Measurements from ENCODE around the gene SMARCC2.
A peak's percentile ranks its signal among the peaks of the same experiment; 100 is the strongest.

Gene SMARCC2

GRCh38 chr12:56189099-56189917, at the start of gene SMARCC2:
SMARCC2 (minus strand) TSS chr12:56189483; CDS start chr12:56189461, 22 bp downstream.
- DNase-seq, result peak; percentile 88 to 89

DNA sequence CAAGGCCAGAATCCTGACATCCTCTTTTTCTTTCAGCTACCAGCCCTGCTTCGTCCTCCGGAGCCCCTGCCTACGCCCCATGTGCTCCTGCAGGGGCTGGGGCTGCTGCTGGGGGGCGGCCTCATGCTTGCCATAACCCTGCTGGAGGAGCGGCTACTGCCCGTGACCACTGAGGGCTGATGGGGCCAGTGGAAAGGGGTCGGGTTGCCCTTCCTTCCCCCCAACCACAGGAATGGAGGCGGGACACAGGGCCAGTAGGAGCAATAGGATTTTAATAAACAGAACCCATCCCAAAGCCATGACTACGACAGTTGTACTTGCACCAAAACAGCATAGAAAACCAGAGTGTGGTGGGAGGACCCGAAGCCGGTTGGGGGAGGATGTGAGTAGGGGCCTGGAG, 48.3 kb upstream of the SMARCC2 start:
- DNase-seq, result no peak

- no peak for DNase-seq
Measured at GRCh38 chr12:56236985-56237384, 47.7 kb upstream of the SMARCC2 start.

GRCh38 chr12:56236091-56236490, 46.8 kb upstream of the SMARCC2 start:
- no peak for DNase-seq

DNA sequence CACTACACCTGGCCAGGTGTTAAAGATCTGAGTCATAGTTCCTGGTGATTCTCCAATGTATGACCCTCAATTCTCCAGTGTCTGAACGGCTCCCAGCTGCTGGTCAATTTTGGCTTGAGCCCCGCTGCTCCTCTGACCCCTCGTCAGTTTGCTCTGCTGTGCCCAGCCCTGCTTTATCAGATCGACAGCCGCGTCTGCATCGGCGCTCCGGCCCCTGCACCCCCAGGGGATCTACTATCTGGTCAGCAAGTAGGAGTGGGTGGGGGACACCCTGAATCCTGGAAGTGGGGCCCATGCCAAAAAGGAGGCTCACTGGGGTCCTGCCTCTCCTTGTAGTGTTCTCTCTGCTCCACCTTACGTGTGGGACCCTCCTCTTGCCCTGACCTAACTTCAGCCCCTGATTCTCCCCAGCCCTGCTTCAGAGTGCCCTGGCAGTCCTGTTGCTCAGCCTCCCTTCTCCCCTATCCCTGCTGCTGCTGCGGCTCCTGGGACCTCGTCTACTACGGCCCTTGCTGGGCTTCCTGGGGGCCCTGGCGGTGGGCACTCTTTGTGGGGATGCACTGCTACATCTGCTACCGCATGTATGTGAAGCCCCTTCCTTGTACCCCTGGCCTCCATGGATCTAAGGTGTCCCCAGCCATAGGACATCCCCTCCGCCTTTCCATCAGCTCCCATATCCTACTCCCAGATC, 45.6 kb upstream of the SMARCC2 start:
- DNase-seq, result no peak

DNA sequence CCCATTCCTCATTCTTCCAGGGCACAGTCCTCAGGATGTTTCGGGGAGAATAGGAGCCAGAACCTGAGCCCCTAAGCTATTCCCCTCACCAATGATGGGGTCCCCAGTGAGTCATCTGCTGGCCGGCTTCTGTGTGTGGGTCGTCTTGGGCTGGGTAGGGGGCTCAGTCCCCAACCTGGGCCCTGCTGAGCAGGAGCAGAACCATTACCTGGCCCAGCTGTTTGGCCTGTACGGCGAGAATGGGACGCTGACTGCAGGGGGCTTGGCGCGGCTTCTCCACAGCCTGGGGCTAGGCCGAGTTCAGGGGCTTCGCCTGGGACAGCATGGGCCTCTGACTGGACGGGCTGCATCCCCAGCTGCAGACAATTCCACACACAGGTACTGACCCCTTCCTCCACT, 41.9 kb upstream of the SMARCC2 start:
- no peak for DNase-seq

- DNase-seq, result no peak
Measured at GRCh38 chr12:56230432-56231183, 41.3 kb upstream of the SMARCC2 start.

DNA sequence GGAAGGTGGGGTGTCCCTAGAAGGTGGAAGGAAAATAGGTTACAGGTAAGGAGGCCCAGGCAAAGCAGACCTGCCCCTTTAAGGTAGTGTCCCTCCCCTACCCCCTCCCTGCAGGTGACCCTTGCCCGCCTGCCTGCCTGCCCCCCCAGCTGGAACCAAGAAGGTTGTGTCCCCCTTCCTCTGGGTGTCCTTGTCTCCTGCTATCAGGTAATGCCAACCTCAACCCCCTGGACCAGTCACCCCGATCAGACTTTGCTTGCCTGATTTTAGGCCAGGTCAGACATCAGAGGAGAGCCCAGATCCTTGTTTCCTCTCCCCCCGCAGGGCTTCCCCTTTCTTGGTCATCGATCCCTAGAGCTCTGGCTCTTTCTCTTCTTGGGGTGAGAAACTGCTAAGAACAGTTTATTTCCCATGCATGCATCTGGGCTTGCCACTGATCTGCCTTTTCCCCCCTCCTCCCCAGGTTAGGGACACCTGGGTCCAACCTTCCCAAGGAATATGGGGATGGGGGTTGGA, 40.7 kb upstream of the SMARCC2 start, which contains the start of gene SLC39A5:
SLC39A5 (plus strand) TSS at position 136 of the 516 bp plus-strand sequence. CDS start 1,224 bp downstream, outside the sequence.
- DNase-seq, result no peak

GRCh38 chr12:56229082-56229481, 39.8 kb upstream of the SMARCC2 start:
- DNase-seq, result no peak

GRCh38 chr12:56224954-56225353, 35.7 kb upstream of the SMARCC2 start:
- peak in 1 of 2 experiments; percentile 11 for DNase-seq

DNA sequence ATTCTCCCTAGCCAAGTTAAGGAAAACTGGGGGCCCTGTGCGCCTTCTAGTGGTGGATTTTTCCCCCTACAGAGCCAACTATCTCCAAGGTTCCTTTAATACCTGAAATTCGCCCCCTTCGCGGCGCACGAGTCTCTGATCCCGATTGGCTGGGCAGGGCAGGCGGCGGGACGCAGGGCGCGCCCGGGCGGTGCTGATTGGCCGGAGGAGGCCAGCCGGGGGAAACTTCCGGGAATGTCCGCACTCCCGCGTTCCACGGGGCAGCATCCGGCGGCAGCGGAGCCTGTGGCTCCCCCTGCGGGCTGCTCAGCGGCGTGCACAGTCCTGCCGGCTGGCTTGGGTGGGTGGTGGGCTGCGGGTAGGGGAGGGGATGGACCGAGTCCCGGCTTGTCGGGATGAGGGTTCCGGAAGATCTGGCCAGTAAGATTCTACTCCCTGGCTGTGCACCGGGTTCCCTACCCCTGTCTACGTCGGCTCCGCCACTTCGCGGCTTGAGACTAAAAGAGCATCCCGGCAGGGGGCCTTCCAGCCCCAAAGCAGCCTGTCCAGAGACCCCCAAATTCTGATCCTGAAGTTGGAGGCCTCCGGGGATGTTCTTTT, 34.9 kb upstream of the SMARCC2 start, which contains the start of gene NABP2:
NABP2 (plus strand) TSS at position 241 of the 600 bp plus-strand sequence. CDS start 515 bp downstream, outside the sequence.
- DNase-seq, result peak; percentile 97 to 98

GRCh38 chr12:56223571-56224101, 34.4 kb upstream of the SMARCC2 start:
- no peak for DNase-seq

- DNase-seq, result no peak
Measured at GRCh38 chr12:56222531-56222895, 33.2 kb upstream of the SMARCC2 start.

GRCh38 chr12:56221757-56222530, 32.7 kb upstream of the SMARCC2 start, which contains the start of gene RNF41:
RNF41 (minus strand) TSS chr12:56221922; CDS start chr12:56214047, 7,875 bp downstream.
- DNase-seq, result peak; percentile 95 to 96

DNA sequence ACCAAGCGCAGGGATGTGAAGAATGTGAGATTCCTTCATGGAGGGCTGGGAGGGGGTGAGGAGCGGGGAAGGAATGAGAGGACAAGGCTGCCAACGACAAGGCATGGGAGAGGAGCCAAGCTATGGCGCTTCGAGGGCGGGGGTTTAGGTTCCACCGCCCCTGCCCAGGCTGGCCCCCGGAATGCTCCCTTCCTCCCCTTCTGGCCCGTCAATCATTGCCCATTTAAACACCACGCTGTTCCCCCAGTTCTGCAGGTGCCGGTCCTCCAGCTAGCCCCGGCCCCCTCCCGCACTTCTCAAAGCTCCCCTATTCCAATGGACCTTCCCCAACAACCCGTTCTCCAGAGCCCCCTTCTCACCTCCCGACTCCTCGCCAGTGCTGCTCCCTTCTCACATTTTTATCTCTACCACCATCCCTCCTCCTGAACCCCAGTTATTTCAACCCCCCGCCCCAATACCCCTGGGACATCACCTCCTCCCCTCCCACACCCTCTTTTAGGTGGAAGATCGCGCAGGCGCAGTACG, 32.0 kb upstream of the SMARCC2 start:
- no peak for DNase-seq

GRCh38 chr12:56220611-56221231, 31.4 kb upstream of the SMARCC2 start:
- DNase-seq, result no peak

DNA sequence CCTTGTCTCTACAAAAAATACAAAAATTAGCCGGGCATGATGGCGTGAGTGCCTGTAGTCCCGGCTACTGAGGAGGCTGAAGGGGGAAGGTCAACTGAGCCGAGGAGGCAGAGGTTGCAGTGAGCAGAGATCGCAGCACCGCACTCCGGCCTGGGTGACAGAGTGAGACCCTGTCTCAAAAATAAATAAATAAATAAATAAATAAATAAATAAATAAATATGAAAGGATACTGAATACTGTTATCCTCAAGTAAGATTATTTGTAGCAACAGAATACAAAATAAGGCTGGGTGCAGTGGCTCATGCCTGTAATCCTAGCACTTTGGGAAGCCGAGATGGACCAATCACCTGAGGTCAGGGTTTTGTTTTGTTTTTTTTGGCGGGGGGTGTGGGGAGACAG, 30.6 kb upstream of the SMARCC2 start:
- DNase-seq, result no peak

DNA sequence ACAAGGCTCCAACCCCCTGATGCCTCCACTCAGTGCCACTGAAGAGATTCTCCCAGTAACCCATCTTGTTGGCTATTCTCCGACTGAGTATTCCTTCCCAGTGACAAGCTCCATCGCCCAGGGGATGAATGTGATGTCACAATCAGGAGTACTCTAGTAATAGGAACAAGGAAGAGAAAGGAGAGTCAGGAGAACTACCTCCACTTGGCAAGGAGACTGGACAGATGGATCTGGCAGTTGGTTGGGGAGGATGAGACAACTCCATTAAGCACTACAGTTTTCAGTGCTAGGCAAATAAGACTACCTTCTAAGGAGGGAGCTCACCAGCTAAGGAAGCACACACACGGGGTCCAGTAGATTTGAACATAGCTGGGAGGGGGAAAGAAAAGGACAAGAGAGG, 27.2 kb upstream of the SMARCC2 start:
- no peak for DNase-seq

GRCh38 chr12:56213878-56214277, 24.6 kb upstream of the SMARCC2 start:
- DNase-seq, result no peak

GRCh38 chr12:56212361-56212760, 23.1 kb upstream of the SMARCC2 start:
- no peak for DNase-seq

DNA sequence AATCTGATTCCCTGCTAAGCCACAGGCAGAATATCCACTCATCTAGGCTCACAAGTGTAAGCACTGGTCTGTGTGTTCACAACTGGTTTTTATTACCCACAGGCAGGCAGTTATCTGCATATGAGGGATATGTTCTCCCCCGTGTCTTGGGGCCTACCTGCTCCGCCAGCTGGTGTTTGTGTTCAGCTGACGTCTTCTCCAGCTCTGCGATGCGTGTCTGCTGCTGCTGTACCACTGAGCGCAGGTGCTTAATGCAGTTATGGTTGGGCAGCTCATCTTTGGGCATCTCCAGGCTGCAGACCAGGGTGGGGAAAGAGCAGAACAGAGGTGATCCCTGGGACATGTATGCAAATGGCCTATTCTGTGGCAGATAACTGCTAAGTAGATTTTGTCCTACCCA, 18.7 kb upstream of the SMARCC2 start:
- DNase-seq, result no peak

Measured in activated CD4-positive, alpha-beta T cell treated with anti-CD3 and anti-CD28 coated beads, Interleukin-2, amount 50 U/mL, for 48 hours (primary cell).